Activated B cell treated with CpG ODN at 0.5 μM for 24 hours (primary cell): ENCODE results near the gene SLC38A3. TPM values are rescaled to one million over a fixed set of nuclear protein-coding genes. Genes with fewer than 3 reads are reported as not detected.

ENCODE experiments used
- ATAC-seq: fragments of 200-7000 bp; cut with Tn5 transposase; one replicate; pipeline ENCODE4 v1.10.0; 2021; ENCODE audit warnings: low read depth, mild to moderate bottlenecking, moderate library complexity
- CTCF ChIA-PET: fragments of 350-600 bp; sonication (Branson Sonifier 250); formaldehyde crosslinking; loops from one replicate; lab custom pipeline; 2021; ENCODE audit warnings: antibody characterized with exemption; lab: Charles Lee
- POLR2A ChIA-PET: fragments of 350-600 bp; sonication (Branson Sonifier 250); formaldehyde crosslinking; loops from one replicate; lab custom pipeline; 2021; ENCODE audit warnings: antibody characterized with exemption; lab: Charles Lee
- DNase-seq: peaks from one replicate; pipeline ENCODE4 v3.0.0; 2022
- H3K27ac Mint-ChIP-seq: one replicate; pipeline ENCODE4 v1.8.0; 2020; ENCODE audit warnings: mixed read lengths
- H3K27me3 Mint-ChIP-seq: one replicate; pipeline ENCODE4 v1.8.0; 2021; ENCODE audit warnings: mixed read lengths
- H3K36me3 Mint-ChIP-seq: one replicate; pipeline ENCODE4 v1.8.0; 2021; ENCODE audit warnings: low read depth, mixed read lengths
- H3K4me1 Mint-ChIP-seq: one replicate; pipeline ENCODE4 v1.8.0; 2021; ENCODE audit warnings: mixed read lengths
- H3K4me3 Mint-ChIP-seq: one replicate; pipeline ENCODE4 v1.8.0; 2020; ENCODE audit warnings: mild to moderate bottlenecking, mixed read lengths
- H3K9me3 Mint-ChIP-seq: one replicate; pipeline ENCODE4 v1.8.0; 2020; ENCODE audit warnings: mixed read lengths
- CTCF ChIP-seq: fragments of 200-600 bp; IDR thresholded peaks from one replicate; pipeline ENCODE4 v1.8.0; 2022; ENCODE audit warnings: antibody characterized with exemption, mild to moderate bottlenecking
- intact Hi-C: fragments of 100-400 bp; cut with micrococcal nuclease; formaldehyde crosslinking; loops from one replicate; pipeline ENCODE4 v1.15.1; 2024
- total RNA-seq: library from RNA; stranded (reverse); gene quantifications from 2 replicates; pipeline ENCODE4 v1.2.3, GENCODE V29; 2022

SLC38A3 gene
- total RNA-seq, 1 donor from 2014 or later, result not detected

DNA sequence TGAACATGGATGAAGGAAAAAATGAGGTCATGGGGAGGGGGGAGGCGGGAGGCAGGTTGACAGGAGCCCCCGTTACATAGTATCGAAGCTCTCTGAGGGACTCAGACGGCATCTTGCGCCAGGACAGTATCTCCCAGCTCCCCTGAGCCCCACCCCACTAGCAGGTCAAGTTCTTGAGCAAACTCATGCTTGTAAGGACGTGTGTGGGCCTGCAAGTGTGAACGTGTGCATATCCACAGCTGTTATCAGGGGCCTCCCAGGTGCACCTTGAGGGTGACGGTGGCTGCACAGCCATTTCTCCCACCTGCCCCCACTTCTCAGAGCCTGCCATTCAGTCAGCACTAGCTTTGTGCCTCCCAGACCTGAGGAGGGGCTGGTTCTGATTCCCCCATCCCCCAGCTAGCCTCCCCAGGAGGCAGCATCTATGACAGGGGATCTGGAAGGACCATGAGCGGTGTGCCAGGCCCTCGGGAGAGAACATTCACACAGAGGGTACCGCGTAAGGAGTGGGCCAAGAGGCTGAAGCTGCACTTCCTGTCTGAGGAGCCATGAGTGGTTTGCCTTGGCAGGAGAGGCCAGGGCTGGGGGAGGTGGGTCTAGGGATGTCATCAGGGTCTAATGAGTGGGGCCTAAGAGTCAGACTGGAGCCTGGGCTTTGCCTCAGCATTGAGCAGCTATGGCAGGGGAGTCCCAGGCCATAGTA, 47.1 kb upstream of the SLC38A3 start:
- POLR2A ChIA-PET, result no interaction called here
- intact Hi-C loops, result no loop called here
- no peaks in the 10 kb centered on the region for H3K36me3 Mint-ChIP-seq
- no peak overlapping the region for H3K4me3 Mint-ChIP-seq
- no peak overlapping the region for H3K27ac Mint-ChIP-seq
- TF ChIP-seq CTCF, result no peak
- CTCF ChIA-PET, result no interaction called here
- no peak for DNase-seq
- H3K4me1 Mint-ChIP-seq, result peaks cover 13% of the 10 kb centered on the region
- H3K27me3 Mint-ChIP-seq, result peaks cover 28% of the 10 kb centered on the region
- H3K9me3 Mint-ChIP-seq, result no peaks in the 10 kb centered on the region
- no peak for ATAC-seq

GRCh38 chr3:50158530-50159146, 46.4 kb upstream of the SLC38A3 start:
- Mint-ChIP-seq H3K9me3 (no peaks in the 10 kb centered on the region), H3K4me3 (no peak overlapping the region), H3K4me1 (peaks cover 13% of the 10 kb centered on the region), H3K36me3 (no peaks in the 10 kb centered on the region), H3K27me3 (peaks cover 21% of the 10 kb centered on the region), H3K27ac (no peak overlapping the region)
- POLR2A ChIA-PET, result no interaction called here
- DNase-seq, result no peak
- no peak for TF ChIP-seq CTCF
- CTCF ChIA-PET, result no interaction called here
- intact Hi-C loops, result no loop called here
- no peak for ATAC-seq

DNA sequence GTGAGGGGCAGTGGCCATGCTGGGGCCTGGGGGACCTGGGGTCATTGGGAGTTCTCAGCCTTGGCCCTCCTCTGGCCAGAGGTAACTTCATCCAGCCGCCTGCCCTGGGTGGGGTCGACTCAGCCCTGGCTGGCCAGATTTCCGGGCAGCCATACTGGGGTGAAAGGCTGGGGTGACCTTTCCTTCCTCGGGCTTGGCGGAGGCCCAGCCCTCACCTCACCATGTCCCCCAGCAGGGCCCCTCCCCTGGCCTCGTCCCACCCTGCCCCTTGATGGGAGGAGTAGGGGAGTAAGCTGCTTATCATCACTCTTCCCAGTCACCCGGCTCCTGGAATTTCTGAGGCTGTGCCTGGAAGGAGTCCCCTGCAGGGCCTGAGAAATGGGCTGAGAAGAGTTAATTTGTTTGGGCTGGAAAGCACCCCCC, 44.5 kb upstream of the SLC38A3 start:
- Mint-ChIP-seq H3K27me3 (peaks cover 15% of the 10 kb centered on the region), H3K27ac (no peak overlapping the region), H3K36me3 (no peaks in the 10 kb centered on the region), H3K4me1 (peaks cover 8% of the 10 kb centered on the region), H3K4me3 (no peak overlapping the region), H3K9me3 (no peaks in the 10 kb centered on the region)
- ChIA-PET CTCF (no interaction called here), POLR2A (no interaction called here)
- TF ChIP-seq CTCF, result no peak
- intact Hi-C loops, result no loop called here
- DNase-seq, result no peak
- no peak for ATAC-seq

DNA sequence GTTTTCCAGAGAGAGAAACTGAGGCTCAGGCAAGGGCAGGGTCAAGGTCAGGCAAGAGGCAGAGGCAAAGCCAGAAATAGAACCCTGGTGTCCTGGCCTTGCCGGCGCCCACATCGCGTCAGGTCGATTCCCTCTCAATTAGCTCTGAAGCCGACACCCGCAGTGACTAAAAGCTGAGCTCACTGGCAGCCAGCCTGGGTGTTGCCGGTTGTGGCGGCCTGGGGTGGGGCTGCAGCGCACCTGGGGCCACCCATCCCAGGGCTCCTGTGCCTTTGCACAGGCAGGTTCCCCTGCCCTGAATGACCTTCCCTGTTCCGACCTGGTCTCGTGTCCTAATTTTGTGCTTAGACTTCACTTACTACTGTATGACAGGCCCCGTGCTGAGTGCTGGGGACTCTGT, 43.8 kb upstream of the SLC38A3 start:
- DNase-seq, result no peak
- POLR2A ChIA-PET, result no interaction called here
- intact Hi-C loops, result no loop called here
- TF ChIP-seq CTCF, result no peak
- Mint-ChIP-seq H3K27me3 (peaks cover 7% of the 10 kb centered on the region), H3K9me3 (no peaks in the 10 kb centered on the region), H3K4me1 (peaks cover 2% of the 10 kb centered on the region), H3K36me3 (no peaks in the 10 kb centered on the region), H3K4me3 (no peak overlapping the region), H3K27ac (no peak overlapping the region)
- CTCF ChIA-PET, result no interaction called here
- no peak for ATAC-seq

DNA sequence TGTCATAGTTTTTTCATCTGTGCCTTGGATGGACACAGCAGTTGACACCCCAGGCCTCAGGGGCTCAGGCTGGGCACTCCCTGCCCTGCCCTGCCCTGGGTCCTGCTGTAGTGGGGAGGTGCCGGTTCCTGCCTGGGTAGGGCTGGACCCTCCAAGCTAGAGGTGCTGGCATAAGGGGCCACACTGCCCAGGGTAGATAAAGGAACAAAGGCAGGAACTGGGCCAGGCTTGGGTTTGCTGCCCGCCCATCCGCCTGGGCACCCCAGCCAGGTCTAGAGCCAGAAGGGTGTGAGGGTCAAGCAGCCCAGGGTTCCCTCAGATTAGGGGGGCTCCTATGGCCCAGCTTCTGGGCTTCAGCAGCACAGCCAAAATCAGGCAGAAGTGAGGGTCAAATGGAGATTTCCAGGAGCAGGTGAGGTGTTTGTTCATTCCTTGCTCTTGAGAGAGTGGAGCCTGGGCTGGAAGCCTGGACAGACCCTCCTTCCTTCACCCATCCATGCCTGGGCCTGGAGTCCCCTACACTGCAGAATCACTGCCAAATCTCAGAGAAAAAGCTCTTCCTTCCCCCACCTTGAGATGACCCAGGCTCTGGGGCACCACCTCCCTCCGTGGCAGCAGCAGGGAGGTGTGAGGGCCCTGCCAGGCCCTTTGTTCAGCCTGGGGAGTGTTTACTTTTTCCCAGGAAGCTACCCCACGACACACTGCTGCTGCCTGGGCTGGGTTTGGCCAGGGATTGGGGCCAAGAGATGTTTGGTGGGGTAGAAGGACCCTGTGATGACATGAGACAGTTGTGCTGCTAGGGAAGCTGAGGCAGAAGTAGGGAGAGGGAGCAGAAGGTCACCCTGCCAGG, 42.8 kb upstream of the SLC38A3 start:
- Mint-ChIP-seq H3K4me3 (no peak overlapping the region), H3K4me1 (peaks cover 2% of the 10 kb centered on the region), H3K36me3 (no peaks in the 10 kb centered on the region), H3K27ac (no peak overlapping the region), H3K9me3 (no peaks in the 10 kb centered on the region), H3K27me3 (peaks cover 8% of the 10 kb centered on the region)
- DNase-seq (no peak), ATAC-seq (no peak)
- no peak for TF ChIP-seq CTCF
- intact Hi-C loops, result no loop called here
- ChIA-PET CTCF (no interaction called here), POLR2A (no interaction called here)
